Heart left ventricle (tissue), 16 donors: ENCODE data around the gene SPINK9. TPM values are rescaled to one million over a fixed set of nuclear protein-coding genes. Genes with fewer than 3 reads are reported as not detected.
A peak's percentile ranks its signal among the peaks of the same experiment; 100 is the strongest.

ENCODE experiments used
- ATAC-seq, 4 donors: fragments of 200-7000 bp; cut with Tn5 transposase; one replicate each; pipeline ENCODE4 v1.9.1; 2020 to 2022; ENCODE audit warnings: moderate library complexity in 4 of 4, mild to moderate bottlenecking in 3 of 4, moderate number of reproducible peaks in 1 of 4
- DNase-seq, 5 donors: peaks; one replicate each; pipeline ENCODE4 v3.0.0-alpha.2; 2020
- H3K27ac ChIP-seq, 12 donors: fragments of 200-600 bp; sonication (generic) in 4 of 12; one replicate each; pipeline versions ENCODE4 v1.5.0 to v1.8.0; 2016 to 2022; ENCODE audit warnings: mild to moderate bottlenecking in 2 of 12
- H3K27me3 ChIP-seq, 9 donors: fragments of 200-600 bp; sonication (generic) in 2 of 9; one replicate each; pipeline versions ENCODE4 v1.5.1 to v1.8.0; 2016 to 2022; ENCODE audit warnings: mild to moderate bottlenecking in 3 of 9
- H3K36me3 ChIP-seq, 9 donors: fragments of 200-600 bp; sonication (generic) in 2 of 9; one replicate each; pipeline versions ENCODE4 v1.5.0 to v1.8.0; 2018 to 2022; ENCODE audit warnings: mild to moderate bottlenecking in 2 of 9
- H3K4me1 ChIP-seq, 12 donors: fragments of 200-600 bp; sonication (generic) in 4 of 12; one replicate each; pipeline versions ENCODE4 v1.5.0 to v1.8.0; 2016 to 2022; ENCODE audit warnings: mild to moderate bottlenecking in 3 of 12
- H3K4me3 ChIP-seq, 12 donors: fragments of 200-600 bp; sonication (generic) in 4 of 12; one replicate each; pipeline versions ENCODE4 v1.5.0 to v1.8.0; 2017 to 2022; ENCODE audit warnings: mild to moderate bottlenecking in 9 of 12, moderate library complexity in 4 of 12
- H3K9me3 ChIP-seq, 12 donors: fragments of 200-600 bp; sonication (generic) in 4 of 12; one replicate each; pipeline versions ENCODE4 v1.5.0 to v1.8.0; 2016 to 2022; ENCODE audit warnings: mild to moderate bottlenecking in 1 of 12
- CTCF ChIP-seq, 12 donors: fragments of 200-600 bp; sonication (generic) in 4 of 12; IDR thresholded peaks; one replicate each; pipeline versions ENCODE4 v1.5.0 to v1.8.0; 2018 to 2022; ENCODE audit warnings: antibody characterized with exemption in 12 of 12, mild to moderate bottlenecking in 5 of 12
- POLR2A ChIP-seq, 2 donors: fragments of 450-650 bp; IDR thresholded peaks; one replicate each; pipeline ENCODE4 v1.6.1; 2017; ENCODE audit warnings: antibody characterized with exemption in 2 of 2, mild to moderate bottlenecking in 2 of 2, moderate library complexity in 2 of 2
- WGBS, 4 donors: extraction: QIAGEN DNeasy Blood & Tissue Kit in 2 of 4; methylation state at CpG; one replicate each; pipeline versions ENCODE4 v1.1.5 to v1.1.7; 2013 to 2018; 5-methylcytosine and 5-hydroxymethylcytosine counted together
- intact Hi-C, 10 donors: fragments of 100-400 bp; cut with DNase I; formaldehyde crosslinking; loops; one replicate each; pipeline versions ENCODE4 v1.11.1 to v1.14.2; 2022
- polyA plus RNA-seq, 2 donors: library from polyadenylated mRNA; stranded (reverse); fragments of 200-250 nt; gene quantifications; one replicate each; pipeline ENCODE4 v1.2.3, GENCODE V29; 2013
- total RNA-seq, 9 donors: library from RNA; depleted of rRNA in 2 of 9; stranded (reverse); fragments of >200 nt in 2 of 9; fragmentation: NEBNext Ultra II Directional in 3 of 9; extraction: Animal tissue kit (Norgen Biotek cat#: 25700) in 3 of 9; gene quantifications; one replicate each; pipeline versions ENCODE4 v1.1.0 to v1.2.4, GENCODE V29; 2016 to 2023
- donor health status: ischemic (EF 13 %, LVEDD 7.1; RV severe dilation, severe dysfunction).
- donor health status: healthy with polysubstance abuse.
- donor health status: DM: no; HTN: yes; CAD: no.
- donor health status: DM: no; HTN: no; CAD: no.
- donor health status: ischemic (EF 25% LVEDD 6.9; RV normal size, moderate dysfunction).
- donor health status: ischemic (EF 25% LVEDD 5.7; RV mildly dilated, moderate dysfunction).
- donor health status: healthy.
- donor health status: DM: yes; HTN: yes; CAD: no.
- donor health status: ischemic (EF 35%, LVEDD 5.7; RV mildly dilated, moderate dysfunction).
- donor health status: nonischemic (EF 11% LVEDD 7.7; RV severe dilation, severe dysfunction).
- donor health status: DM: yes; HTN: yes; CAD: no.
- donor health status: PGD.
- donor health status: ischemic (EF 29% LVEDD 5.4; RV normal size, mild dysfunction).
- donor health status: nonischemic (EF 23%, LVEDD 6.1; RV moderate dilation, normal function).

Gene SPINK9
- total and polyA plus RNA-seq, 11 donors = 0.77 TPM; not detected in 10

GRCh38 chr5:148336704-148337435, 1.5 kb downstream of the SPINK9 start:
- WGBS, 4 donors = 80 to 86% (median 83%) methylated on average over 3 of the region's 3 CpGs
- H3K4me1 ChIP-seq = no peaks in the 10 kb centered on the region
- intact Hi-C loops = no loop called here

GRCh38 chr5:148342371-148343045, 7.1 kb downstream of the SPINK9 start:
- Histone ChIP-seq H3K4me3 (no peak overlapping the region), H3K36me3 (no peaks in the 10 kb centered on the region), H3K27ac (no peak overlapping the region), H3K27me3 (no peaks in the 10 kb centered on the region), H3K9me3 (no peaks in the 10 kb centered on the region), H3K4me1 (peaks cover 0 to 3% (median 0%) of the 10 kb centered on the region in 12 donors)
- no peak for DNase-seq
- intact Hi-C loops = no loop called here
- ATAC-seq = no peak
- no peak for TF ChIP-seq CTCF (IDR thresholded peaks at IDR 0.05)
- TF ChIP-seq POLR2A (IDR thresholded peaks at IDR 0.05) = no peak
- 94 to 97% (median 96%) methylated on average over 2 of the region's 2 CpGs for WGBS, 4 donors

More at GRCh38 chr5:148336704-148337435, 1.5 kb downstream of the SPINK9 start:
- ATAC-seq = peak in 1 of 4 donors; percentile 52
- Histone ChIP-seq H3K9me3 (no peaks in the 10 kb centered on the region), H3K27ac (no peak overlapping the region), H3K36me3 (peaks cover 0 to 6% (median 0%) of the 10 kb centered on the region in 9 donors), H3K27me3 (no peaks in the 10 kb centered on the region), H3K4me3 (no peak overlapping the region)
- no peak for TF ChIP-seq POLR2A (IDR thresholded peaks at IDR 0.05)
- no peak for TF ChIP-seq CTCF (IDR thresholded peaks at IDR 0.05)
- DNase-seq = no peak

- intact Hi-C loops = no loop called here
- no peak overlapping the region for H3K27ac ChIP-seq
- ATAC-seq = no peak
- no peak overlapping the region for H3K4me3 ChIP-seq
- 79 to 88% (median 81%) methylated on average over 2 of the region's 2 CpGs for WGBS, 4 donors
- H3K36me3 ChIP-seq = no peaks in the 10 kb centered on the region
- no peaks in the 10 kb centered on the region for H3K27me3 ChIP-seq
- TF ChIP-seq POLR2A (IDR thresholded peaks at IDR 0.05) = no peak
- TF ChIP-seq CTCF (IDR thresholded peaks at IDR 0.05) = no peak
- no peak for DNase-seq
- peaks cover 0 to 3% (median 0%) of the 10 kb centered on the region in 12 donors for H3K4me1 ChIP-seq
- H3K9me3 ChIP-seq = no peaks in the 10 kb centered on the region
These were observed 7.7 kb downstream of the SPINK9 start for GRCh38 chr5:148343046-148343407.

GRCh38 chr5:148343603-148344487, 8.5 kb downstream of the SPINK9 start:
- TF ChIP-seq CTCF (IDR thresholded peaks at IDR 0.05) = no peak
- TF ChIP-seq POLR2A (IDR thresholded peaks at IDR 0.05) = no peak
- no peak for DNase-seq
- Histone ChIP-seq H3K27ac (no peak overlapping the region), H3K27me3 (no peaks in the 10 kb centered on the region), H3K4me1 (peaks cover 0 to 3% (median 0%) of the 10 kb centered on the region in 12 donors), H3K9me3 (no peaks in the 10 kb centered on the region), H3K36me3 (no peaks in the 10 kb centered on the region), H3K4me3 (no peak overlapping the region)
- intact Hi-C loops = no loop called here
- 72 to 87% (median 76%) methylated on average over 7 of the region's 7 CpGs for WGBS, 4 donors
- no peak for ATAC-seq
